Naive thymus-derived CD4-positive, alpha-beta T cell (primary cell): Measurements from ENCODE around the gene PTOV1. TPM values are rescaled to one million over a fixed set of nuclear protein-coding genes. Genes with fewer than 3 reads are reported as not detected.

ENCODE experiments used
- ATAC-seq: fragments of 150-1000 bp; cut with Tn5 transposase; 2 replicates; pipeline ENCODE4 v1.10.0; 2021; ENCODE audit warnings: mild to moderate bottlenecking, moderate library complexity
- CTCF ChIA-PET: fragments of 350-600 bp; sonication (Branson Sonifier 250); formaldehyde crosslinking; loops from one replicate; lab custom pipeline; 2021; ENCODE audit warnings: antibody characterized with exemption; lab: Charles Lee
- POLR2A ChIA-PET: fragments of 350-600 bp; sonication (Branson Sonifier 250); formaldehyde crosslinking; loops from one replicate; lab custom pipeline; 2021; ENCODE audit warnings: antibody characterized with exemption, inconsistent platforms; lab: Charles Lee
- DNase-seq, 9 donors: peaks; one replicate each; pipeline versions ENCODE4 v3.0.0 to v3.0.0-alpha.2; 2020 to 2022; ENCODE audit warnings: mixed read lengths in 1 of 9
- H3K27ac ChIP-seq: one replicate; pipeline ENCODE4 v1.7.0; 2013; ENCODE audit warnings: mild to moderate bottlenecking, low read depth, low read length, moderate library complexity
- H3K27me3 ChIP-seq, 2 donors: one replicate each; pipeline ENCODE4 v1.7.0; 2013; ENCODE audit warnings: low read length in 2 of 2, mild to moderate bottlenecking in 2 of 2, moderate library complexity in 2 of 2; ENCODE audit not compliant: control insufficient read depth in 2 of 2, insufficient read depth in 2 of 2
- H3K36me3 ChIP-seq, 3 experiments: 1 replicate in 2 of 3; 2 replicates in 1 of 3; pipeline ENCODE4 v1.7.0; 2013; ENCODE audit warnings: low read length in 3 of 3, mild to moderate bottlenecking in 3 of 3, moderate library complexity in 1 of 3; ENCODE audit not compliant: insufficient read depth in 3 of 3, control insufficient read depth in 2 of 3
- H3K4me1 ChIP-seq, 2 donors: one replicate each; pipeline ENCODE4 v1.7.0; 2013; ENCODE audit warnings: low read length in 2 of 2, mild to moderate bottlenecking in 2 of 2, moderate library complexity in 1 of 2; ENCODE audit not compliant: control insufficient read depth in 2 of 2, insufficient read depth in 2 of 2
- H3K4me3 ChIP-seq: 2 replicates; pipeline ENCODE4 v1.7.0; 2013; ENCODE audit warnings: mild to moderate bottlenecking, low read length
- H3K9me3 ChIP-seq, 3 experiments: 1 replicate in 2 of 3; 2 replicates in 1 of 3; pipeline ENCODE4 v1.7.0; 2013; ENCODE audit warnings: low read length in 3 of 3; ENCODE audit not compliant: control insufficient read depth in 2 of 3
- H3K27ac Mint-ChIP-seq, 9 donors: one replicate each; pipeline ENCODE4 v1.8.0; 2020 to 2022; ENCODE audit warnings: mixed read lengths in 9 of 9, mild to moderate bottlenecking in 8 of 9, moderate library complexity in 5 of 9, inconsistent platforms in 2 of 9
- H3K27me3 Mint-ChIP-seq, 5 donors: one replicate each; pipeline ENCODE4 v1.8.0; 2021 to 2022; ENCODE audit warnings: mixed read lengths in 5 of 5, mild to moderate bottlenecking in 1 of 5
- H3K36me3 Mint-ChIP-seq, 5 donors: one replicate each; pipeline ENCODE4 v1.8.0; 2020 to 2022; ENCODE audit warnings: mixed read lengths in 5 of 5, mild to moderate bottlenecking in 3 of 5, inconsistent platforms in 1 of 5
- H3K4me1 Mint-ChIP-seq, 7 donors: one replicate each; pipeline ENCODE4 v1.8.0; 2020 to 2022; ENCODE audit warnings: mixed read lengths in 7 of 7, mild to moderate bottlenecking in 3 of 7, inconsistent platforms in 1 of 7
- H3K4me3 Mint-ChIP-seq, 10 donors: one replicate each; pipeline ENCODE4 v1.8.0; 2020 to 2022; ENCODE audit warnings: mild to moderate bottlenecking in 10 of 10, mixed read lengths in 10 of 10, moderate library complexity in 6 of 10, inconsistent platforms in 2 of 10
- H3K9me3 Mint-ChIP-seq, 11 donors: one replicate each; pipeline ENCODE4 v1.8.0; 2020 to 2022; ENCODE audit warnings: mixed read lengths in 11 of 11, mild to moderate bottlenecking in 4 of 11, inconsistent platforms in 1 of 11, moderate library complexity in 1 of 11
- intact Hi-C, 2 donors: fragments of 100-400 bp; cut with micrococcal nuclease; formaldehyde crosslinking; loops; one replicate each; pipeline ENCODE4 v1.15.1; 2023
- polyA plus RNA-seq, 2 donors: library from polyadenylated mRNA; unstranded; fragments of 300-500 nt; fragmentation: Illumina TruSeq; gene quantifications; one replicate each; pipeline ENCODE4 v1.2.3, GENCODE V29; 2021
- total RNA-seq, 6 experiments: library from RNA in 5 of 6; stranded (reverse) in 5 of 6; gene quantifications; 1 replicate in 5 of 6; 2 replicates in 1 of 6; pipeline ENCODE4 v1.2.3 and lab custom pipeline; 2021 to 2026

Gene PTOV1
- total and polyA plus RNA-seq, 7 experiments from 2014 or later, result 49.0 to 170 (median 150) TPM

DNA sequence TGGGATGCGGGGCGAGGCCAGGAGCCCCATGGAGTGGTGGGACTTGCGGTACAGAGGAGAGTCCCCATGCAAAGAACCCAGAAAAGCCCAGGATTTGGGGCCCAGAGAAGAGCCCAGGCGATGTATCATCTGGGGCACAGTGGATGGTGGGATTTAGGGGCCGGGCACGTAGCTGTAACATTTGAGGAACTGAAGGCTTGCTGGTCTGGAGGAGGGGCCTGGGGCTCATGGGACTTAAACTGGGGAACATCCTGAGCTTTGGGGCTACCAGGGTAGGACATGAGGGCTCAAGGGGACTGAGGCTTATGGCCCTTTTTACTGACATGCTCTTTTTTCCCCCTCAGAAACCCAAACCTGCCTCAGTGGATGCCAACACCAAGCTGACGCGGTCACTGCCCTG, 19.4 kb upstream of the PTOV1 start:
- peaks cover 0 to 10% (median under 1%) of the 10 kb centered on the region in 7 donors for H3K4me1 Mint-ChIP-seq
- peaks cover 5 to 22% (median 13%) of the 10 kb centered on the region in 5 donors for H3K36me3 Mint-ChIP-seq
- Histone ChIP-seq H3K4me3 (no peak overlapping the region), H3K9me3 (no peaks in the 10 kb centered on the region), H3K36me3 (peaks cover 0 to 93% (median 6%) of the 10 kb centered on the region in 3 experiments), H3K27ac (no peak overlapping the region), H3K27me3 (no peaks in the 10 kb centered on the region), H3K4me1 (no peaks in the 10 kb centered on the region)
- DNase-seq, result no peak
- H3K4me3 Mint-ChIP-seq, result no peak overlapping the region
- CTCF ChIA-PET, result interaction anchor here (0.5 kb wide), 1 partner anchor 27 kb away, joined by 3 read pairs; no protein-coding TSS in a partner anchor
- H3K27me3 Mint-ChIP-seq, result no peaks in the 10 kb centered on the region
- H3K9me3 Mint-ChIP-seq, result no peaks in the 10 kb centered on the region
- intact Hi-C loops, result no loop called here
- peak overlapping the region in 1 of 9 donors; percentile 82 for H3K27ac Mint-ChIP-seq
- no peak for ATAC-seq
- POLR2A ChIA-PET, result interaction anchor here (0.6 to 1.1 kb wide), 2 partner anchors 27 to 34 kb away, joined by 4 to 5 read pairs; no protein-coding TSS in a partner anchor

- Histone ChIP-seq H3K27ac (no peak overlapping the region), H3K27me3 (no peaks in the 10 kb centered on the region), H3K36me3 (peaks cover 0 to 93% (median 6%) of the 10 kb centered on the region in 3 experiments), H3K9me3 (no peaks in the 10 kb centered on the region), H3K4me1 (no peaks in the 10 kb centered on the region), H3K4me3 (no peak overlapping the region)
- no peak for ATAC-seq
- no peak for DNase-seq
- H3K4me3 Mint-ChIP-seq, result peak overlapping the region in 1 of 10 donors; percentile 23
- peak overlapping the region in 1 of 9 donors; percentile 43 for H3K27ac Mint-ChIP-seq
- H3K4me1 Mint-ChIP-seq, result peaks cover 0 to 10% (median 0%) of the 10 kb centered on the region in 7 donors
- CTCF ChIA-PET, result interaction anchor here (0.7 kb wide), 1 partner anchor 1343 kb away, joined by 3 read pairs; no protein-coding TSS in a partner anchor
- peaks cover 5 to 23% (median 14%) of the 10 kb centered on the region in 5 donors for H3K36me3 Mint-ChIP-seq
- no peaks in the 10 kb centered on the region for H3K27me3 Mint-ChIP-seq
- no peaks in the 10 kb centered on the region for H3K9me3 Mint-ChIP-seq
- intact Hi-C loops, result no loop called here
- POLR2A ChIA-PET, result no interaction called here
Observed at GRCh38 chr19:49832556-49832955, 18.4 kb upstream of the PTOV1 start.

- Mint-ChIP-seq H3K9me3 (no peaks in the 10 kb centered on the region), H3K4me1 (peaks cover 0 to 10% (median 0%) of the 10 kb centered on the region in 7 donors), H3K36me3 (peaks cover 5 to 32% (median 22%) of the 10 kb centered on the region in 5 donors), H3K4me3 (no peak overlapping the region), H3K27me3 (no peaks in the 10 kb centered on the region), H3K27ac (no peak overlapping the region)
- ChIA-PET POLR2A (no interaction called here), CTCF (interaction anchor here (0.5 kb wide), 1 partner anchor 521 kb away, joined by 3 read pairs; no protein-coding TSS in a partner anchor)
- intact Hi-C loops, result no loop called here
- DNase-seq (no peak), ATAC-seq (no peak)
- H3K4me1 ChIP-seq, result no peaks in the 10 kb centered on the region
- H3K27me3 ChIP-seq, result no peaks in the 10 kb centered on the region
- H3K36me3 ChIP-seq, result peaks cover 0 to 88% (median 6%) of the 10 kb centered on the region in 3 experiments
- H3K4me3 ChIP-seq, result no peak overlapping the region
- H3K9me3 ChIP-seq, result no peaks in the 10 kb centered on the region
- H3K27ac ChIP-seq, result no peak overlapping the region
Observed at GRCh38 chr19:49833599-49833998, 17.4 kb upstream of the PTOV1 start.

GRCh38 chr19:49835562-49835961, 15.4 kb upstream of the PTOV1 start:
- Histone ChIP-seq H3K4me1 (no peaks in the 10 kb centered on the region), H3K27me3 (no peaks in the 10 kb centered on the region), H3K4me3 (no peak overlapping the region), H3K27ac (no peak overlapping the region), H3K36me3 (peaks cover 0 to 79% (median 6%) of the 10 kb centered on the region in 3 experiments), H3K9me3 (no peaks in the 10 kb centered on the region)
- no peaks in the 10 kb centered on the region for H3K27me3 Mint-ChIP-seq
- peaks cover 0 to 8% (median 0%) of the 10 kb centered on the region in 7 donors for H3K4me1 Mint-ChIP-seq
- ChIA-PET POLR2A (no interaction called here), CTCF (no interaction called here)
- peak overlapping the region in 1 of 10 donors; percentile 37 for H3K4me3 Mint-ChIP-seq
- H3K9me3 Mint-ChIP-seq, result no peaks in the 10 kb centered on the region
- no peak overlapping the region for H3K27ac Mint-ChIP-seq
- no peak for DNase-seq
- peaks cover 9 to 42% (median 28%) of the 10 kb centered on the region in 5 donors for H3K36me3 Mint-ChIP-seq
- ATAC-seq, result no peak
- intact Hi-C loops, result no loop called here

DNA sequence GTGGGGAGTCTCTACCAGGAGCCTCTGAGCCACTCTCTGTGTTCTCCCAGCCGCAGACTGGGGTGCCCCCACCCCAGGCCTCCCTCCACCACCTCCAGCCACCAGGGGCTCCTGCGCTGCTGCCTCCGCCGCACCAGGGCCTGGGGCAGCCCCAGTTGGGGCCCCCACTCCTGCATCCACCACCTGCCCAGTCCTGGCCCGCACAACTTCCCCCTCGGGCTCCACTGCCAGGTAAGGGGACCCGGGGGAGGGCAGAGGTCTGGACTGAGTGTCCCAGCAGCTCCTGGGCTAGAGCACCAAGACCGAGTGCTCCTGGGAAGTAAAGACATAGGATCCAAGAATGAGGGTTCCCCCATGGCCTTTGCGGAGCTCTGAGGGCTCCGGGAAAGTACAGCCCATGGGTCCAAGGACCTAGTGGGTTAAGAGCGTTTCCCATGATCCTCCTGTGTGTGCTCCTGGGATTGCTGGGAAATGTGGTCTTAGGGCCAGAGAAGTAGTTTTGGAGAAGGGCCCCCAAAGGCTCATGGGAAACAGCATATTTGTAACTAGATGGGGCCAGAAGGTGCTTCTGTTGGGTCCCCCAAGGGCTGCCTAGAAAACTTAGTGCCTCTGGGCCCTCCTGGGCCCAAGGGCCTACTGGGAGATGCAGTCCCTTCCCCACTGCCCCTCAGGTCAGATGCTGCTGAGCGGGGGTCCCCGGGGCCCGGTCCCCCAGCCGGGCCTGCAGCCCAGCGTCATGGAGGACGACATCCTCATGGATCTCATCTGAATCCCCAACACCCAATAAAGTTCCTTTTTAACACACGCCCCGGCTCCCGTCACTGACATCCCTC, 14.6 kb upstream of the PTOV1 start:
- Mint-ChIP-seq H3K9me3 (no peaks in the 10 kb centered on the region), H3K4me1 (peaks cover 0 to 8% (median 0%) of the 10 kb centered on the region in 7 donors), H3K36me3 (peaks cover 9 to 45% (median 28%) of the 10 kb centered on the region in 5 donors), H3K4me3 (no peak overlapping the region), H3K27me3 (no peaks in the 10 kb centered on the region), H3K27ac (no peak overlapping the region)
- intact Hi-C loops, result no loop called here
- Histone ChIP-seq H3K27me3 (no peaks in the 10 kb centered on the region), H3K27ac (no peak overlapping the region), H3K36me3 (peaks cover 0 to 71% (median 6%) of the 10 kb centered on the region in 3 experiments), H3K4me3 (no peak overlapping the region), H3K4me1 (no peaks in the 10 kb centered on the region), H3K9me3 (no peaks in the 10 kb centered on the region)
- ATAC-seq (no peak), DNase-seq (no peak)
- POLR2A ChIA-PET, result no interaction called here
- CTCF ChIA-PET, result no interaction called here

DNA sequence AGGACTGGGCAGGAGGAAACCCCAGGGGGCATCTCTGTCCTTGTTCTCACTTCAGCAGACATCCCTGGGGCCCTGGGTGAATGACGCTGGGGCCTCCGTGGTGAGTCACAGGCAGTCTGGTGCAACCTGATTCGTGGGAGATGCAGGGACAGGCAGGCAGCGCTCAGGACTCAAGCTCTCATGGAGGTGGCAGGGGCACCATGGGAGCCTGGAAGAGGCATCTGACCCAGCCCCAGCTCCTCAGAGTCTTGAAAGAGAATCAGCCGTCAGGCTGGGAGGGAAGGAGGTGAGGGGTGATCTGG, 14.0 kb upstream of the PTOV1 start:
- Mint-ChIP-seq H3K36me3 (peaks cover 9 to 45% (median 28%) of the 10 kb centered on the region in 5 donors), H3K27me3 (no peaks in the 10 kb centered on the region), H3K4me3 (no peak overlapping the region), H3K9me3 (no peaks in the 10 kb centered on the region), H3K4me1 (peaks cover 0 to 8% (median 0%) of the 10 kb centered on the region in 7 donors), H3K27ac (peak overlapping the region in 1 of 9 donors; percentile 68)
- Histone ChIP-seq H3K9me3 (no peaks in the 10 kb centered on the region), H3K27ac (no peak overlapping the region), H3K4me1 (no peaks in the 10 kb centered on the region), H3K27me3 (no peaks in the 10 kb centered on the region), H3K4me3 (no peak overlapping the region), H3K36me3 (peaks cover 0 to 65% (median 6%) of the 10 kb centered on the region in 3 experiments)
- no peak for DNase-seq
- intact Hi-C loops, result no loop called here
- no peak for ATAC-seq
- ChIA-PET POLR2A (interaction anchor here (0.5 kb wide), 1 partner anchor 386 kb away, joined by 3 read pairs; the partner anchor contains the start of gene PIH1D1), CTCF (no interaction called here)
